Measurements from ENCODE around the gene GPA33. TPM values are rescaled to one million over a fixed set of nuclear protein-coding genes. Genes with fewer than 3 reads are reported as not detected.

GPA33 gene
- polyA plus RNA-seq, 2 of the 4 experiments (the other 2 are of a cell fraction): not detected

DNA sequence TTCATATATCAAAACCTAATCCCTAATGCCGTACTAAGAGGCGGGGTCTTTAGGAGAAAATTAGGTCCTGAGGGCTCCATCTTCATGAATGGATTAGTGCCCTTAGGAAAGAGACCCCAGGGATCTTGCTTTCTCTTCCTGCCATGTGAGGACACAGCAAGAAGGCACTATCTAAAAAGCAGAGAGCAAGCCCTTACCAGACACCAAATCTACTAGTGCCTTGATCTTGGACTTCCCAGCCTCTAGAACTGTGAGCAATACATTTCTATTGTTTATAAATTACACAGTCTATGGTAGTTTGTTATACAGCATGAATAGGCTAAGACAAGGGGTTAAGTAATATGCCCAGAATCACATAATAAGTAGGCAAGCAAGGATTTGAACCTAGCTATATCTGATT is 46.6 kb upstream of the GPA33 start:
- CTCF ChIA-PET: interaction anchor here (0.9 to 1.9 kb wide), 4 partner anchors 9 to 84 kb away, joined by 3 to 6 read pairs (median 4); partner anchors contain the start of gene POU2F1
- FAIRE-seq (no peak), DNase-seq (ENCODE audit: low read depth in 1 of 2, low spot score in 1 of 2) (no peak), ATAC-seq (no peak)
- H3K4me2 ChIP-seq: no peak overlapping the region
- TF ChIP-seq HOXA7 (CRISPR knock-in tag; IDR thresholded peaks at IDR 0.05): no peak
- TF ChIP-seq HOXB13 (CRISPR knock-in tag; IDR thresholded peaks at IDR 0.05; ENCODE audit: low read depth): no peak
- no peak for TF ChIP-seq CBX2 (IDR thresholded peaks at IDR 0.05; ENCODE audit: borderline replicate concordance, low read depth)
- TF ChIP-seq CHD4 (IDR thresholded peaks at IDR 0.05; ENCODE audit: borderline replicate concordance): no peak
- TF ChIP-seq, protein P1, sequence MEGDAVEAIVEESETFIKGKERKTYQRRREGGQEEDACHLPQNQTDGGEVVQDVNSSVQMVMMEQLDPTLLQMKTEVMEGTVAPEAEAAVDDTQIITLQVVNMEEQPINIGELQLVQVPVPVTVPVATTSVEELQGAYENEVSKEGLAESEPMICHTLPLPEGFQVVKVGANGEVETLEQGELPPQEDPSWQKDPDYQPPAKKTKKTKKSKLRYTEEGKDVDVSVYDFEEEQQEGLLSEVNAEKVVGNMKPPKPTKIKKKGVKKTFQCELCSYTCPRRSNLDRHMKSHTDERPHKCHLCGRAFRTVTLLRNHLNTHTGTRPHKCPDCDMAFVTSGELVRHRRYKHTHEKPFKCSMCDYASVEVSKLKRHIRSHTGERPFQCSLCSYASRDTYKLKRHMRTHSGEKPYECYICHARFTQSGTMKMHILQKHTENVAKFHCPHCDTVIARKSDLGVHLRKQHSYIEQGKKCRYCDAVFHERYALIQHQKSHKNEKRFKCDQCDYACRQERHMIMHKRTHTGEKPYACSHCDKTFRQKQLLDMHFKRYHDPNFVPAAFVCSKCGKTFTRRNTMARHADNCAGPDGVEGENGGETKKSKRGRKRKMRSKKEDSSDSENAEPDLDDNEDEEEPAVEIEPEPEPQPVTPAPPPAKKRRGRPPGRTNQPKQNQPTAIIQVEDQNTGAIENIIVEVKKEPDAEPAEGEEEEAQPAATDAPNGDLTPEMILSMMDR (IDR thresholded peaks at IDR 0.05): no peak
- TF ChIP-seq JUN (IDR thresholded peaks at IDR 0.05): no peak
- TF ChIP-seq ZNF302 (CRISPR knock-in tag; IDR thresholded peaks at IDR 0.05): no peak
- TF ChIP-seq, protein P2, sequence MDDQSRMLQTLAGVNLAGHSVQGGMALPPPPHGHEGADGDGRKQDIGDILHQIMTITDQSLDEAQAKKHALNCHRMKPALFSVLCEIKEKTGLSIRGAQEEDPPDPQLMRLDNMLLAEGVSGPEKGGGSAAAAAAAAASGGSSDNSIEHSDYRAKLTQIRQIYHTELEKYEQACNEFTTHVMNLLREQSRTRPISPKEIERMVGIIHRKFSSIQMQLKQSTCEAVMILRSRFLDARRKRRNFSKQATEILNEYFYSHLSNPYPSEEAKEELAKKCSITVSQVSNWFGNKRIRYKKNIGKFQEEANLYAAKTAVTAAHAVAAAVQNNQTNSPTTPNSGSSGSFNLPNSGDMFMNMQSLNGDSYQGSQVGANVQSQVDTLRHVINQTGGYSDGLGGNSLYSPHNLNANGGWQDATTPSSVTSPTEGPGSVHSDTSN (IDR thresholded peaks at IDR 0.05): no peak
- peaks cover 8% of the 10 kb centered on the region; the same call in 1 of the 3 replicates for H3K4me1 ChIP-seq
- peak overlapping the region in 1 of 2 experiments; percentile 49; a peak in 1 of 6 replicates for H3K27ac ChIP-seq
- H3K9me3 ChIP-seq: no peaks in the 10 kb centered on the region
- WGBS (ENCODE audit: missing lambda C conversion rate): 73% methylated on average over 2 of the region's 2 CpGs
- POLR2A ChIA-PET: interaction anchor here (1.0 kb wide), 1 partner anchor 84 kb away, joined by 3 read pairs; the partner anchor contains the start of gene POU2F1
- no peak overlapping the region for H3K4me3 ChIP-seq

DNA sequence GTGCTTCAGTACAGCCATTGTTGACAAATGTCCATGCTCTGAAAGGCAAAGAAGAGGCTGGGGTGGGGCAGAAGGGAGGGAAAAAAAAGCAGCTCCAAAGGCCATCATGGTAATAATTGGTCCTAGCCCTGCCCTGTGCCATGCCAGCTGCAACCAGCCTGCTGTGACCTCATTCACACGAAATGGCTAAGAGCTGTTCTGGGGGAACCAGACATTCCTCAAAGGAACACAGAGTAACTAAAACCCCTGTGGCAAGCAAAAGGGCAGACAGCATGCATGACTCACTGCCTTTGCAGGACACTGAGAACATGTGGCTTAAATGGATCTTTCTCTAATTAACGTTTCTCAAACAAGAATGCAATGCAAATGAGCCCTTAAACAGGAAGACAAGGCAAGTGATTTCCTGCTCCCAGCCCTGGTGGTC is 46.0 kb upstream of the GPA33 start:
- peaks cover 8% of the 10 kb centered on the region; the same call in 1 of the 3 replicates for H3K4me1 ChIP-seq
- no peaks in the 10 kb centered on the region for H3K9me3 ChIP-seq
- ChIA-PET POLR2A (interaction anchor here (0.6 to 1.0 kb wide), 2 partner anchors 84 to 108 kb away, joined by 3 to 6 read pairs; partner anchors contain the start of gene POU2F1), CTCF (interaction anchor here (1.3 to 1.9 kb wide), 3 partner anchors 9 to 12 kb away, joined by 4 to 6 read pairs (median 4); no protein-coding TSS in a partner anchor)
- peak overlapping the region in 1 of 2 experiments; percentile 49; a peak in 1 of 6 replicates for H3K27ac ChIP-seq
- no peak for DNase-seq (ENCODE audit: low read depth in 1 of 2, low spot score in 1 of 2)
- peak overlapping the region; percentile 26; the same call in 2 of the 3 replicates for H3K4me2 ChIP-seq
- peak; percentile 64 to 65; a peak in 4 of 6 replicates for ATAC-seq
- no peak for FAIRE-seq
- H3K4me3 ChIP-seq: no peak overlapping the region
- no peak for TF ChIP-seq EHF (CRISPR knock-in tag; IDR thresholded peaks at IDR 0.05)
- no peak for TF ChIP-seq CHD4 (IDR thresholded peaks at IDR 0.05; ENCODE audit: borderline replicate concordance)
- TF ChIP-seq FOXS1 (CRISPR knock-in tag; IDR thresholded peaks at IDR 0.05): no peak
- TF ChIP-seq CBX8 (IDR thresholded peaks at IDR 0.05): no peak
- no peak for TF ChIP-seq TP53 (CRISPR knock-in tag; IDR thresholded peaks at IDR 0.05)
- TF ChIP-seq, protein P2 (IDR thresholded peaks at IDR 0.05): no peak
- no peak for TF ChIP-seq EHMT2 (IDR thresholded peaks at IDR 0.05; ENCODE audit: low read depth)
- no peak for TF ChIP-seq MAX (IDR thresholded peaks at IDR 0.05)
- TF ChIP-seq PHF8 (IDR thresholded peaks at IDR 0.05; ENCODE audit: borderline replicate concordance, low read depth): no peak
- no peak for TF ChIP-seq RNF2 (IDR thresholded peaks at IDR 0.05; ENCODE audit: borderline replicate concordance, low read depth)
- no peak for TF ChIP-seq JUNB (IDR thresholded peaks at IDR 0.05)
- no peak for TF ChIP-seq RARB (CRISPR knock-in tag; IDR thresholded peaks at IDR 0.05)
- no peak for TF ChIP-seq BHLHE40 (IDR thresholded peaks at IDR 0.05; ENCODE audit: low read depth, low read length)
- WGBS (ENCODE audit: missing lambda C conversion rate): 7% methylated on average over 2 of the region's 2 CpGs
